ENCODE measurements around the gene ITPRID1.

Gene ITPRID1

DNA sequence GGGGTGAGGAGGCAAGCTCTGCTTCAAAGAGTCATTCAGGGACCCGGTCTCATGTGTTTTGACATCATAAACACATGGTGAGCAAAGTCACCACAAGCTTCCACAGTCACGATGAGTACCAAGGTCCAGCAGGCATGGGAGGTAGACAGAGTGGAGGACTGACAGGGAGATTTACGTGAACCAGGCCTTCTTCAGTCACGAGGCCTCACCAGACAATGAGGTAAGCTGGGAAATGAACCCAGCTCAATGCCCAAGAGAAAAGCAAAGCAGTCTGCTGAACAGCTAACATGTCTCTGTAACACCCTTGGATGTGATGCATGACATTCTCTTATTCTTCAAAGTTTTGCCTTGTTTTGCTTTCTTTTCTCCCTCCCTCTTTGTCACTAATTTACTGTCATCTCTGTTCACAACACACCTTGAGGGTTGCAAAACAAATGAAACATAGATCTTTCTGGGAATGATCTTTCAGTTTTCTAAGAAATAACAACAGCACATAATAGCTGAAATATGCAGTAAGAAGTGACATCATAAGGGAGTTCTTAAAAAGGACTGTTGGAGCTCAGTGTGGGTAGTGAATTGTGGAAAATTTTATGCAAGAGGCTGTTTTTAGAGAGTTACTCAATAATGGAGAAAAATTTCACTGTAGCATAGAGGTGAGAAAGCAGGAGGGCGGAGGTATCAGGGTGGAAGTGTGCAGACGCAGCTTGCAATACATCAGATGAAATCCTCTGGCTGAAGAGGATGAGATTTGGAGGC is 182.1 kb downstream of the ITPRID1 start:
- DNase-seq (ENCODE audit: low read depth): no peak

GRCh38 chr7:31699050-31699449 is 185.2 kb downstream of the ITPRID1 start:
- no peak for DNase-seq (ENCODE audit: low read depth)

DNA sequence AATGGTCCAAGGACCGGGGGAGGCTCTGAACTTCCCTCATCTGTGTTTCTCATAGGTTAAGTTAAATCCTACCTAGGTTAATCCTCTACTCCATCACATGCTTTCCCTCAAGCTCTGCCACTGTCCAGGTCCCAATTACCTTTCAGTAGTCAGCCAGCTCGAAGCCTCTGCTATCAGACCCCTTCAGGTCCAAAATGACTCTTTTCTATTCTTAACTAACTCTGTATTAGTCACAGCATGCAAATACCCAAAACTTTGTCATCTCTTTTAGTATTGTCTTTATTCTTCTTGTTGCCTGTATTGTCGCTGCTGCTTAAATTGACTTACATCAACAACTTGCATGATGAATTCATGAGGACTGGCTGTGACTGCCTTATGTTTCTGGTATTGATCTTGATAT is 188.5 kb downstream of the ITPRID1 start:
- DNase-seq (ENCODE audit: low read depth): no peak

GRCh38 chr7:31705377-31705776 is 191.5 kb downstream of the ITPRID1 start:
- DNase-seq (ENCODE audit: low read depth): no peak

GRCh38 chr7:31707089-31707488 is 193.2 kb downstream of the ITPRID1 start:
- DNase-seq (ENCODE audit: low read depth): no peak
